Left cardiac atrium (tissue), 4 donors: ENCODE data around the gene KCNH1. TPM values are rescaled to one million over a fixed set of nuclear protein-coding genes. Genes with fewer than 3 reads are reported as not detected.
A peak's percentile ranks its signal among the peaks of the same experiment; 100 is the strongest.
"Not testable (repeated sequence)": the region's sequence is repeated elsewhere in the genome, so short reads cannot be mapped to it uniquely, and the experiment has no call there.

Source experiments
- ATAC-seq, 2 donors: fragments of 200-7000 bp; cut with Tn5 transposase; one replicate each; pipeline ENCODE4 v1.9.1; 2020; ENCODE audit warnings: mild to moderate bottlenecking in 2 of 2, moderate library complexity in 2 of 2
- DNase-seq: peaks from one replicate; pipeline ENCODE4 v3.0.0-alpha.2; 2020
- intact Hi-C, 2 donors: fragments of 100-400 bp; cut with DNase I; formaldehyde crosslinking; loops; one replicate each; pipeline versions ENCODE4 v1.14.1 to v1.15.1; 2022 to 2023
- total RNA-seq, 2 donors: library from RNA; stranded (reverse); fragmentation: NEBNext Ultra II Directional; extraction: Animal tissue kit (Norgen Biotek cat#: 25700); gene quantifications; one replicate each; pipeline ENCODE4 v1.2.1, GENCODE V29; 2021
- donor health status: DM: no; HTN: yes; CAD: no.
- donor health status: DM: no; HTN: yes; CAD: no; lungs with severe emphysema.
- donor health status: DM: yes; HTN: yes; CAD: no.
- donor health status: Dilated cardiomyopathy.

KCNH1 gene
- total RNA-seq, 2 donors from 2014 or later: 0.15 TPM; not detected in 1

- DNase-seq (no peak), ATAC-seq (no peak)
- intact Hi-C loops: no loop called here
These were observed 448.7 kb downstream of the KCNH1 start for GRCh38 chr1:210685295-210685650.

GRCh38 chr1:210684466-210685294 lies 449.3 kb downstream of the KCNH1 start:
- DNase-seq (no peak), ATAC-seq (no peak)
- intact Hi-C loops: no loop called here

GRCh38 chr1:210683403-210684047 lies 450.4 kb downstream of the KCNH1 start:
- intact Hi-C loops: no loop called here
- no peak for ATAC-seq
- DNase-seq: no peak

- DNase-seq (no peak), ATAC-seq (no peak)
- intact Hi-C loops: no loop called here
These were observed 452.8 kb downstream of the KCNH1 start for GRCh38 chr1:210681158-210681557.

- no peak for ATAC-seq
- intact Hi-C loops: no loop called here
- DNase-seq: no peak
These were observed 455.6 kb downstream of the KCNH1 start for GRCh38 chr1:210678306-210678705.

GRCh38 chr1:210677533-210677932 lies 456.4 kb downstream of the KCNH1 start:
- intact Hi-C loops: no loop called here

GRCh38 chr1:210676539-210676938 lies 457.4 kb downstream of the KCNH1 start:
- DNase-seq: no peak
- intact Hi-C loops: no loop called here
- no peak for ATAC-seq

More at GRCh38 chr1:210677533-210677932, 456.4 kb downstream of the KCNH1 start:
- ATAC-seq (no peak), DNase-seq (no peak)

- ATAC-seq (no peak), DNase-seq (no peak)
- intact Hi-C loops: no loop called here
These were observed 459.8 kb downstream of the KCNH1 start for GRCh38 chr1:210674151-210674550.

GRCh38 chr1:210669951-210670350 lies 464.0 kb downstream of the KCNH1 start:
- intact Hi-C loops: no loop called here
- no peak for DNase-seq
- ATAC-seq: no peak

- no peak for DNase-seq
- ATAC-seq: peak in 1 of 2 donors; percentile 47
- intact Hi-C loops: no loop called here
These were observed 470.0 kb downstream of the KCNH1 start for GRCh38 chr1:210663730-210664573.

- DNase-seq (no peak), ATAC-seq (no peak)
- intact Hi-C loops: no loop called here
These were observed 471.5 kb downstream of the KCNH1 start for GRCh38 chr1:210662291-210663050.

GRCh38 chr1:210661520-210661919 lies 472.4 kb downstream of the KCNH1 start:
- DNase-seq, intact Hi-C loops, ATAC-seq: not testable (repeated sequence)

GRCh38 chr1:210657806-210658205 lies 476.1 kb downstream of the KCNH1 start:
- ATAC-seq: no peak
- intact Hi-C loops: no loop called here
- DNase-seq: no peak

- intact Hi-C loops: no loop called here
- DNase-seq (no peak), ATAC-seq (no peak)
These were observed 478.4 kb downstream of the KCNH1 start for GRCh38 chr1:210655511-210655910.

GRCh38 chr1:210654176-210654981 lies 479.6 kb downstream of the KCNH1 start:
- intact Hi-C loops: no loop called here

GRCh38 chr1:210653771-210654170 lies 480.2 kb downstream of the KCNH1 start:
- intact Hi-C loops: no loop called here
- ATAC-seq: peak; percentile 57 to 79
- DNase-seq: no peak

More at GRCh38 chr1:210654176-210654981, 479.6 kb downstream of the KCNH1 start:
- ATAC-seq: no peak
- no peak for DNase-seq

GRCh38 chr1:210652329-210652954 lies 481.5 kb downstream of the KCNH1 start:
- intact Hi-C loops: no loop called here
- no peak for DNase-seq

GRCh38 chr1:210650403-210650802 lies 483.5 kb downstream of the KCNH1 start:
- DNase-seq: no peak
- intact Hi-C loops: no loop called here

More at GRCh38 chr1:210652329-210652954, 481.5 kb downstream of the KCNH1 start:
- ATAC-seq: no peak

More at GRCh38 chr1:210650403-210650802, 483.5 kb downstream of the KCNH1 start:
- ATAC-seq: no peak
